Measurements from ENCODE around the gene OLFM3. TPM values are rescaled to one million over a fixed set of nuclear protein-coding genes. Genes with fewer than 3 reads are reported as not detected.

OLFM3 gene
- total RNA-seq, 1 donor from 2014 or later = not detected

DNA sequence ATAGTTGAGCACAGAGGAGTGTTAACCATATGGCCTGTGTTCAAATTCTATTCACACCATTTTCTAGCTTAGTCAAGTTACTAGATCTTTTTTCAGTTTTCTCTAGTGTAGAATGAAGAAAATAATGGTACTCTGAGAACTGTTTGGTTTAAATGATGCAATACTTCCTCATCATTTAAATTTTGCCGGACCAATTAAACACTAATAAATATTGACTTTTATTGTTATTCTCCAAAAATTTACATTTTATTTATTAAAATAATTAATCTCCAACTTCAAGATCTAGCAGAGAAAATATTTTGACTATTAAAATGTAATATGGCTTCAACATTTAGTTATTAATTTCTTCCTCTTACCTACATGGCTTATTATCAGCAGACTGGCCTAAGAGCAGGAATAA is 123.1 kb downstream of the OLFM3 start:
- Histone ChIP-seq H3K36me3 (ENCODE audit: control insufficient read depth, insufficient read depth, low read length) (no peaks in the 10 kb centered on the region), H3K4me3 (ENCODE audit: low read depth, low read length) (no peak overlapping the region), H3K27me3 (ENCODE audit: control insufficient read depth, insufficient read depth, low read length) (no peaks in the 10 kb centered on the region)
- FAIRE-seq (no peak), DNase-seq (ENCODE audit: low read depth) (no peak)
- TF ChIP-seq, protein P1, sequence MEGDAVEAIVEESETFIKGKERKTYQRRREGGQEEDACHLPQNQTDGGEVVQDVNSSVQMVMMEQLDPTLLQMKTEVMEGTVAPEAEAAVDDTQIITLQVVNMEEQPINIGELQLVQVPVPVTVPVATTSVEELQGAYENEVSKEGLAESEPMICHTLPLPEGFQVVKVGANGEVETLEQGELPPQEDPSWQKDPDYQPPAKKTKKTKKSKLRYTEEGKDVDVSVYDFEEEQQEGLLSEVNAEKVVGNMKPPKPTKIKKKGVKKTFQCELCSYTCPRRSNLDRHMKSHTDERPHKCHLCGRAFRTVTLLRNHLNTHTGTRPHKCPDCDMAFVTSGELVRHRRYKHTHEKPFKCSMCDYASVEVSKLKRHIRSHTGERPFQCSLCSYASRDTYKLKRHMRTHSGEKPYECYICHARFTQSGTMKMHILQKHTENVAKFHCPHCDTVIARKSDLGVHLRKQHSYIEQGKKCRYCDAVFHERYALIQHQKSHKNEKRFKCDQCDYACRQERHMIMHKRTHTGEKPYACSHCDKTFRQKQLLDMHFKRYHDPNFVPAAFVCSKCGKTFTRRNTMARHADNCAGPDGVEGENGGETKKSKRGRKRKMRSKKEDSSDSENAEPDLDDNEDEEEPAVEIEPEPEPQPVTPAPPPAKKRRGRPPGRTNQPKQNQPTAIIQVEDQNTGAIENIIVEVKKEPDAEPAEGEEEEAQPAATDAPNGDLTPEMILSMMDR (IDR thresholded peaks at IDR 0.05; ENCODE audit: insufficient read depth, low read length, severe bottlenecking) = no peak

DNA sequence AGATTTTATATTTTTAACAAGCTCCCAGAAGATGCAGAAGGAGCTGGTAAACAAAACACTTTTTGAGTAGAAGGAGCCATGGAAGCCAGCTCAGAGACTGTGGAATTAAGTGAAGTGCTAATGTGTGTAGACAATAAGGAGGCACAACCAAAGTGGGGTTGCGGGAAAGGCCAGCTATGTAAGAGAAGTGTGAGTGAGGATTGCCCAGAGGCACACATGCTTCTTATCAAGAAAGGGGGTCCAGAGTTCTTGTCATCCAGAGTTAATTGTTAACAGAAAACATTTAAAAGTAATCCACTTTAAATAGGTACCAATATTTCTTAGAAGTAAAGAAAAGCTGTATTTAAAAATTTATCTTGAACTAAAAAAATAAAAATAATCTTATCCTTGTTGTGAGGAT is 136.8 kb downstream of the OLFM3 start:
- Histone ChIP-seq H3K4me3 (ENCODE audit: low read depth, low read length) (no peak overlapping the region), H3K27me3 (ENCODE audit: control insufficient read depth, insufficient read depth, low read length) (no peaks in the 10 kb centered on the region), H3K36me3 (ENCODE audit: control insufficient read depth, insufficient read depth, low read length) (no peaks in the 10 kb centered on the region)
- DNase-seq (ENCODE audit: low read depth) (no peak), FAIRE-seq (no peak)
- TF ChIP-seq, protein P1 (IDR thresholded peaks at IDR 0.05; ENCODE audit: insufficient read depth, low read length, severe bottlenecking) = no peak

DNA sequence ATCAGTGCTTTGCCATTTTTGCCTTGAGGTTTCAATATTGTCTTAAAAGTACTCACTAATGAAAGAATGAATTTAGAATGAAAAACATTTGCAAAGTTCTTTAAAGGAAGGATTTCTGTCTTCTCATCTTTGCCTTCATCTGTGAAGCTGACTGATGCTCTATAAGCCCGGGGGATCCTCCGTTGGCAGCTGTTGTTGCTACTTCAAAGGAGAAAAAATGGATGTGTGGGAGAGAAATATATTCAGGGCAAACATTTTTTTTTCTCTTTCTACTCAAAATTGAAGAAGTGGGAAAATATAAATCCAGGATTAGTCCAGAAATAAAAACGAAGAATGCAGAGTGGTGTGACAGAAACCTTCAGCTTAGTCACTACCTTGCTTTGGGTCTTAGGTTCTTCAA is 142.5 kb downstream of the OLFM3 start:
- FAIRE-seq (no peak), DNase-seq (ENCODE audit: low read depth) (no peak)
- H3K27me3 ChIP-seq (ENCODE audit: control insufficient read depth, insufficient read depth, low read length) = no peaks in the 10 kb centered on the region
- no peaks in the 10 kb centered on the region for H3K36me3 ChIP-seq (ENCODE audit: control insufficient read depth, insufficient read depth, low read length)
- TF ChIP-seq, protein P1 (IDR thresholded peaks at IDR 0.05; ENCODE audit: insufficient read depth, low read length, severe bottlenecking) = no peak
- no peak overlapping the region for H3K4me3 ChIP-seq (ENCODE audit: low read depth, low read length)

DNA sequence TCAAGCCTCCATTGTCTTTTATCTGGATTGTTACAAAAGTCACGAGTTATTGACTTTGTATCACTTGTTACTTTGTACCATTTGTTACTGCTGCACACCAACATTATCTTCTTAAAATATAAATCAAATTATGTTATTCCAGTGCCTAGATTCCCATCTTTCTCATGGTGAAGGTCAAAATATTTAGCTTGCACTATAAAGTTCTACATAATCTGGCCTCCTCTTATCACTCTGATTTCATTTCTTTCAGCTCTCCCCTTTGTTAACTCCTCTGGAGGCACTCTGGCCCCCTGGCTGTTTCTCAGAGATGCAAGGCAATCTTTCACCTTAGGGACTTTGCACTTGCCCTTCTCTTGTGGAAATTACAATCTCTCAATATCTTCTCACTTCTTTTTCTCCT is 143.8 kb downstream of the OLFM3 start:
- DNase-seq (ENCODE audit: low read depth) (no peak), FAIRE-seq (no peak)
- TF ChIP-seq, protein P1 (IDR thresholded peaks at IDR 0.05; ENCODE audit: insufficient read depth, low read length, severe bottlenecking) = no peak

DNA sequence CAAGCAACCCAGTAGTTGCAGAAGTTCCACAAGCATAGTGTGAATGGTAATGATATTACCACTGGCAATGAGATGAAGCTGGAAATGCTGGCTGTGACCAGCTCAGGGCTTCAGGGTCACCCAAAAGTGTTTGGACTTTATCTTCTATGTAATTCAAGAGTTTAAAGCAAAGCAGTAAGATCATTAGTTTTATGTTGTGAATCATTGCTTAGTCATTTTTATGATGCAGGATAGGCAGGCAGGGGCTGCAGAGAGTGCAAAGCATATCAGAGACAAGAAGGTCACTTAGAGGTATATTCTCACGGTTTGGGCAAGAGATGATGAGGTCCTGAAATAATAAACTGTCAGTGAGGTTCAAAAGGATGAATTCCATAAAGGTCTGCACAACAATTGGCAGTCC is 147.4 kb downstream of the OLFM3 start:
- Histone ChIP-seq H3K4me3 (ENCODE audit: low read depth, low read length) (no peak overlapping the region), H3K36me3 (ENCODE audit: control insufficient read depth, insufficient read depth, low read length) (no peaks in the 10 kb centered on the region), H3K27me3 (ENCODE audit: control insufficient read depth, insufficient read depth, low read length) (no peaks in the 10 kb centered on the region)
- FAIRE-seq (no peak), DNase-seq (ENCODE audit: low read depth) (no peak)
- TF ChIP-seq, protein P1 (IDR thresholded peaks at IDR 0.05; ENCODE audit: insufficient read depth, low read length, severe bottlenecking) = no peak

More for the DNA sequence above, 143.8 kb downstream of the OLFM3 start:
- Histone ChIP-seq H3K4me3 (ENCODE audit: low read depth, low read length) (no peak overlapping the region), H3K36me3 (ENCODE audit: control insufficient read depth, insufficient read depth, low read length) (no peaks in the 10 kb centered on the region), H3K27me3 (ENCODE audit: control insufficient read depth, insufficient read depth, low read length) (no peaks in the 10 kb centered on the region)

DNA sequence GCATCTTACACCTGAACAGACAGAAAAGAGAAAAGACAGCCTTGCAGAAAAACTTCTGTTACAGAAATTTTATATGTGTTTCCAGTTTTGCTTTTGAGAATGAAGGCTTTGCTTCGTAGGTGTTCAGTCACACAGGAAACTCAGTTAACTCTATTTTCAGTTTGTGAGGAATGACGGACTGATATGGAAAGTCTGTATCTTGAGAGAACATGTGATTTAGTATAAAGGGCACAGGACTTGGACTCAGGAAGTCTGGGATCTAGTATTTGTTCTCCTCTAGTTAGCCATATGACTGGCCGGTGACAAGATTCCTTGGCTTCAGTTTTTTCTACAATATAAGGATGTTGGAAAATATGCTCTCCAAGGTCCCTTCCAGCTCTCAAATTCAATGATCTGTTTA is 149.1 kb downstream of the OLFM3 start:
- DNase-seq (ENCODE audit: low read depth) = no peak
- TF ChIP-seq, protein P1 (IDR thresholded peaks at IDR 0.05; ENCODE audit: insufficient read depth, low read length, severe bottlenecking) = no peak
- no peak for FAIRE-seq

More for the DNA sequence above, 149.1 kb downstream of the OLFM3 start:
- Histone ChIP-seq H3K27me3 (ENCODE audit: control insufficient read depth, insufficient read depth, low read length) (no peaks in the 10 kb centered on the region), H3K4me3 (ENCODE audit: low read depth, low read length) (no peak overlapping the region), H3K36me3 (ENCODE audit: control insufficient read depth, insufficient read depth, low read length) (no peaks in the 10 kb centered on the region)

All from bronchial epithelial cell (primary cell).